GM12865 (cell line): ENCODE data around the gene PAK2.

Experiments
- DNase-seq: peaks from one replicate; pipeline ENCODE4 v3.0.0; 2010; ENCODE audit warnings: low read depth
- H3K4me3 ChIP-seq: 2 replicates; pipeline ENCODE4 v1.5.1; 2011; ENCODE audit warnings: mild to moderate bottlenecking, low read depth, low read length, control low read depth
- CTCF ChIP-seq: IDR thresholded peaks from 2 replicates; pipeline ENCODE4 v1.5.1; 2011; ENCODE audit warnings: low read length, control low read depth, low read depth, inconsistent platforms; ENCODE audit not compliant: insufficient read depth; ENCODE audit errors: missing control alignments

PAK2 gene

GRCh38 chr3:196772102-196772501 is 32.4 kb downstream of the PAK2 start:
- peak; percentile 19 for DNase-seq
- TF ChIP-seq CTCF: no peak
- no peak overlapping the region for H3K4me3 ChIP-seq

GRCh38 chr3:196772897-196773296 is 33.2 kb downstream of the PAK2 start:
- no peak for DNase-seq
- TF ChIP-seq CTCF: no peak
- no peak overlapping the region for H3K4me3 ChIP-seq

GRCh38 chr3:196774191-196774820 is 34.6 kb downstream of the PAK2 start:
- peak; percentile 11 for DNase-seq
- H3K4me3 ChIP-seq: no peak overlapping the region
- no peak for TF ChIP-seq CTCF

- DNase-seq: no peak
- no peak for TF ChIP-seq CTCF
- H3K4me3 ChIP-seq: no peak overlapping the region
Observed at GRCh38 chr3:196774848-196775422, 35.3 kb downstream of the PAK2 start.

- H3K4me3 ChIP-seq: no peak overlapping the region
- TF ChIP-seq CTCF: no peak
- DNase-seq: no peak
Observed at GRCh38 chr3:196775938-196776337, 36.3 kb downstream of the PAK2 start.

- no peak overlapping the region for H3K4me3 ChIP-seq
- TF ChIP-seq CTCF: no peak
- no peak for DNase-seq
Observed at GRCh38 chr3:196777836-196778235, 38.2 kb downstream of the PAK2 start.

- no peak for DNase-seq
- no peak overlapping the region for H3K4me3 ChIP-seq
- TF ChIP-seq CTCF: no peak
Observed at GRCh38 chr3:196778755-196779154, 39.1 kb downstream of the PAK2 start.
